Kidney epithelial cell (primary cell): Measurements from ENCODE around the gene USB1. TPM values are rescaled to one million over a fixed set of nuclear protein-coding genes. Genes with fewer than 3 reads are reported as not detected.

Experiments used
- DNase-seq: peaks from one replicate; pipeline ENCODE4 v3.0.0-alpha.2; 2010; ENCODE audit warnings: low read depth
- H3K27me3 ChIP-seq: 2 replicates; pipeline ENCODE4 v1.6.0; 2011; ENCODE audit warnings: low read length; ENCODE audit not compliant: control insufficient read depth, insufficient read depth
- H3K36me3 ChIP-seq: 2 replicates; pipeline ENCODE4 v1.5.1; 2011; ENCODE audit warnings: low read length; ENCODE audit not compliant: control insufficient read depth, insufficient read depth
- H3K4me3 ChIP-seq: 2 replicates; pipeline ENCODE4 v1.5.1; 2011; ENCODE audit warnings: low read depth, mild to moderate bottlenecking, control low read depth, low read length
- CTCF ChIP-seq: IDR thresholded peaks from 2 replicates; pipeline ENCODE4 v1.5.1; 2011; ENCODE audit warnings: mild to moderate bottlenecking, moderate library complexity, low read length, control low read depth, inconsistent platforms; ENCODE audit not compliant: insufficient read depth, poor library complexity, severe bottlenecking
- total RNA-seq: library from RNA; depleted of rRNA; stranded (reverse); fragments of >200 nt; gene quantifications from 2 replicates; pipeline ENCODE4 v1.2.3, GENCODE V29; 2015

USB1 gene
- total RNA-seq, 1 donor from 2014 or later = 50.2 TPM

- no peak for DNase-seq
- no peak for TF ChIP-seq CTCF
- H3K36me3 ChIP-seq = no peaks in the 10 kb centered on the region
- H3K27me3 ChIP-seq = peaks cover 2% of the 10 kb centered on the region
- H3K4me3 ChIP-seq = no peak overlapping the region
These were observed 50.1 kb downstream of the USB1 start for GRCh38 chr16:58051296-58051695.

- Histone ChIP-seq H3K4me3 (no peak overlapping the region), H3K36me3 (no peaks in the 10 kb centered on the region), H3K27me3 (peaks cover 2% of the 10 kb centered on the region)
- no peak for TF ChIP-seq CTCF
- no peak for DNase-seq
These were observed 50.8 kb downstream of the USB1 start for GRCh38 chr16:58051821-58052603.

- Histone ChIP-seq H3K4me3 (no peak overlapping the region), H3K36me3 (no peaks in the 10 kb centered on the region), H3K27me3 (peaks cover 2% of the 10 kb centered on the region)
- no peak for TF ChIP-seq CTCF
- no peak for DNase-seq
These were observed 52.4 kb downstream of the USB1 start for GRCh38 chr16:58053682-58054005.

- Histone ChIP-seq H3K27me3 (peaks cover 2% of the 10 kb centered on the region), H3K4me3 (no peak overlapping the region), H3K36me3 (no peaks in the 10 kb centered on the region)
- TF ChIP-seq CTCF = no peak
- DNase-seq = no peak
These were observed 53.1 kb downstream of the USB1 start for GRCh38 chr16:58054289-58054688.

GRCh38 chr16:58056580-58056979 is 55.4 kb downstream of the USB1 start:
- no peak for TF ChIP-seq CTCF
- DNase-seq = no peak
- H3K27me3 ChIP-seq = peaks cover 2% of the 10 kb centered on the region

GRCh38 chr16:58057121-58057520 is 55.9 kb downstream of the USB1 start:
- no peak for TF ChIP-seq CTCF
- DNase-seq = no peak
- no peak overlapping the region for H3K4me3 ChIP-seq
- no peaks in the 10 kb centered on the region for H3K36me3 ChIP-seq
- no peaks in the 10 kb centered on the region for H3K27me3 ChIP-seq

More at GRCh38 chr16:58056580-58056979, 55.4 kb downstream of the USB1 start:
- no peak overlapping the region for H3K4me3 ChIP-seq
- no peaks in the 10 kb centered on the region for H3K36me3 ChIP-seq
